HG03575 (cell line): ENCODE data around the gene AHCYL2.
"Not testable (repeated sequence)": the region's sequence is repeated elsewhere in the genome, so short reads cannot be mapped to it uniquely, and the experiment has no call there.

ENCODE experiments used
- ATAC-seq: cut with Tn5 transposase; IDR thresholded peaks from one replicate; pipeline ENCODE4 v1.9.1; 2021; ENCODE audit not compliant: unreplicated experiment, insufficient number of reproducible peaks, low FRiP score; ENCODE audit errors: extremely low read depth

Gene AHCYL2

DNA sequence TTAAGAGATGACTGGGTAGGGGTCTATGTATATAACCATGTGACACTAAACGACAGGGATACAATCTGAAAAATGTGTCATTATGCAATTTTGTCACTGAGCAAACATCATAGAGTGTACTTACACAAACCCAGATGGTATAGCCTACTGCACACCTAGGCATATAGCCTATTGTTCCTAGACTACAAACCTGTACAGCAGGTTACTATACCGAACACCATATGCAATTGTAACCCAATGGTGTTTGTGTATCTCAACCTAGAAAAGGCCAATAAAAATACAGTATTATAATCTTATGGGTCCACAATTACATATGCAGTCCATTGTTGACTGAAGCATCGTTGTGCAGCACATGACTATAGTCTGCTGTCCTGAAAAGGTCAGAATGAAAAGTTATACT lies 232.3 kb downstream of the AHCYL2 start:
- no peak for ATAC-seq

DNA sequence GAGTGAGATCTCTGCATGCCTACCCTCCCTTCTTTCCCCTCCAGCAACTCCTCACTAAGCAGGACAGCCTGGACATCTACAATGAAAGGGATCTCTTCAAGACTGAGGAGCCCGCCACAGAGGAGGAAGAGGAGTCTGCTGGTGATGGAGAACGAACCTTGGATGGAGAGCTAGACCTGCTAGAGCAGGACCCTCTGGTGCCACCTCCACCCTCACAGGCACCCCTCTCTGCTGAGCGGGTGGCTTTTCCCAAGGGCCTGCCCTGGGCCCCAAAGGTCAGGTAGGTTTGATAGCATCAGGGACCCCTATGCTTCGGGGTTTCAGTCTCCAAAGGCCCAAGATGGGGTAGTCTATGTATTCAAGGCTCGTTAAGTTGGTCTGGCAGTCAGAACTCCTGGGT lies 233.3 kb downstream of the AHCYL2 start:
- ATAC-seq, result no peak

DNA sequence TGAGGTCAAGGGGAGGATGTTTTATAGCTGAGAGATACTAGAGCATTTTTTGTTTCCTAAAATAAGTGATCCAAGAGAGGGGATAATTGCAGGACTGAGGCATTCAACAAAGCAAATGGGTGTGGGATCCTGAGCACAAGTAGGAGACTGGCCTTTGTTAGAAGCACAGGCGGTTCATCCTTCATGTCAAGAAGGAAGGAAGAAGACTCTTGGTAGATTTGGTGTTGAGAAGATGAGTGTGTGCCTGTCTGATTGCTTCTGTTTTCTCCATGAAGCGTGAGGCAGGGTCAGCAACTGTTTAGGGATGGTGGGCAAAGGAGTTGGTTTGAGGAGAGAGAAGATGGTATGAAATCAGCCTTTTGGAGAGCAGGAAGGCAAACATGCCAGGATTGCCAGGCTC lies 237.0 kb downstream of the AHCYL2 start:
- no peak for ATAC-seq

DNA sequence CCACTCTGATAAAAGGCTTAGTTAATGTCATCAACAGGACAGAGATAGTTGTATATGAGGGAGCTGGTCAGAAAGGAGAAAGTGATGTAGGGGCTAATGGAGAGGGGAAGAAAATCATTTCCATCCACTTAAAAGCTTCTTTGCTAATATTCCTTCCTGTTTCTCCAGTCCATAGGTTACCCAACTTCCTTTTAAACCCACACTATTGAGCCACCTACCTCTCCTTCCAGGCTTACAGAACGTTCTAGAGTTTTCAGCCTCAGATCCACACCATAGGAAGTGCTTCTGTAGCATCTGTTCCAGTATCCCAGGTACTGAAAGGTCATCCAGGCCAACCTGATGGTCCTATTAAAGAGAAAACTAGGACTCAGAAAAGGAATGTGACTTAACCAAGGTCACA lies 237.6 kb downstream of the AHCYL2 start:
- no peak for ATAC-seq

DNA sequence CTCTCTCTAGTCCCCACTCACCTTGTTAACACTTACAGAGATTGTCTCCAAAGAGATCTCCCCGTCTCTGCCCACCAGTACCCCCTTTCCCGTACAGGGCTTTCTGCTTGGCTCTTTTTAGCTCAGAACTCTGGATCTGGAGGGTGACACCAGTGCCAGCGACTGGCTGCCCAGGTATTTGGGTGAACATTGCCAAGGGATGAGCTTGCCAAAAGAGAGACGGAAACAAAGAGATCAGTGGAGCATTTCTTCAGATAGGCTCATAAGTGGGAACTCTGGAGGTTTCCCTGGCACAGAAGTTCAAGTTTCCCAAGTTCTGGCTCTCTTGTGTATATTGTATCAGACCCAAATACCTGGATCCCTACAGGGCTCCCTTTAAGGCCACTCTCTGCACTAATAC lies 239.4 kb downstream of the AHCYL2 start:
- no peak for ATAC-seq

DNA sequence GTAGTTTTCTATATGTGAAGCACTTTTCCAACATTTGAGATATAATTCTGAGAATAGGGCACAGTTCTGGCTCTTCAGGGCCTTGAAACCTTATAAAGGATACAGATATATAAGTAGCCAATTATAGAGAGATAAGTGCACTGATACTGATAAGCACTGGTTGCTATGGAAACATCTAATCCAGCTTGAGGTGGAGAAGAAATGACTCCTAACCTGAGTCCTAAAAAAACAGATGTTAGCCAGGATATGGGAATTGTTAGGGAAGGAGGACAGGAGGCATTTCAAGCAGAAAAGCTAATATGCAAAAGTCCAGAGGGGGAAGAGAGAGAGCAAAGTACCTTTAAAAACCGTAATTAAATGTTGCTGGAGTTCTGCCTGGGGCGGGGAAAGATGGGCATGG lies 240.2 kb downstream of the AHCYL2 start:
- no peak for ATAC-seq

DNA sequence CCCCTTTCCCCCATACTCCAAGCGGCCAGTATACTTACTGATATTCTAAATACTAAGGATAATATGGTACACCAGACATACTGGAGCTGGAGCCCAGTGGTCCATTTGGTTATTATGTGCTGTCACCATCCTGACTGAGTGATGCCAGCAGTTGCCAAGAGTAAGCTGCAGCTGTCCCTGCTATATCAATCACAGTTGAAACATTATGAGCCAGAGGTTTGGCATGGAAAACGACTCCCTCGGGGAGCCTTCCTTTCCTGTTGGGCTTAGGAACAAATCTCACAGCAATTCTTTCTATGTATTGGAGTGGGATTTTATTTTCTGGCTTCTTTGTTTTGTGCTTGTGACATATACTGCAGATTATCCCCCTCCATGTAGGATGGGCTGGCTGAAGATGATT lies 242.0 kb downstream of the AHCYL2 start:
- no peak for ATAC-seq

DNA sequence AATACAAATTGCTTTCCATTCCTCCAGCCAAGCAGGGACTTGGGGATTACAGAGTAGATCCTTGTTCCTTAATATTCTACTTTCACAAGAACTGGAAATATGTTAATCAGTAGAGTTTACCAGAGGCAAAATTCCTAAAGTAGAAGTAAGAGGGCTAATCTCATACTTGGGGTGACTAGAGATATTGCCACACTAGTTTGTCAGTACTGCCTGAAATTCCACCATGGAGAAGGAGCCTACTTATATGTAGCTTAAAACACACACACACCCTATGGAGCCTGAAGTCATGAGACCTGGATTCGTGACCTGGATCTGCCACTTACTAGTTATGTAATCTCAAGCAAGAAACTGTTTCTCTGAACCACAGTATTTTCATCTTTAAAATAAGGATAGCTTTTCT lies 243.3 kb downstream of the AHCYL2 start:
- ATAC-seq, result no peak

DNA sequence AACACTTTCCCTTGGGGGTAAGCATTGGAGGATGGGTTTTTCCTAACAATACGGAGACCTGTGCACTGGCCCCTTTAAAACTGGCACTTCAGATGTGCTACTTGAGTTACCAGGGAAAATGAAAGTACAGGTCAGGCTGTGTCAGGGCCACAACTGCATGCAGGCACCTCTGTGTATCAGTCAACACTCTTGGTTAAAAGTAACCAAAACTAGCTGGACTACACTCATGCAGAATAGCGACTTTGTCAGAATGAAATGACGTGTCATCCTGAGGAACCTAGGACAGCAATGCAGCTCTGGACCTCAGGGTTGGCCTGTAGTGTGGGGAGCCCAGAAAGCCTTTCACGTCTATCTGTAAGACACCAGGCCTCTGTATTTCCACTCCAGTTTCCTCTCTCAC lies 243.7 kb downstream of the AHCYL2 start:
- ATAC-seq, result no peak

DNA sequence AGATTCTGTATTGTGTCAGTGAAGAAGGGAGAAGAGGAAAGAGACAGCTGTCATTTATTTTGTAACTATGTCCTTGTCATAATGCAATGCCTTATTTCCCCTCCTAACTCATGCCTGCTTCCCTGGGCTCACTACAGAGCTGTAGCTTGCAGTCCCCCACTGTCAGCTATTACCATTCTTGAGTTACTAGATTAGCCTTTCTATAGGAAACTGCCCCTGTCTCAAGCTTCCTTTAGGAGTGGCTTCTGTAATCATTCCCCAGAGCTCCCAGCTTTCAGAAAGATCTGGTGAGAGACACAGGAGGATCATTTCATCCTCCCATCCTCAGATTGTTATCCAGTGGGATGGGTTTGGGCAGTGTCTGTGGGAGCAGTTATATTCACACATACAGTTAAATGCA lies 245.1 kb downstream of the AHCYL2 start:
- no peak for ATAC-seq

DNA sequence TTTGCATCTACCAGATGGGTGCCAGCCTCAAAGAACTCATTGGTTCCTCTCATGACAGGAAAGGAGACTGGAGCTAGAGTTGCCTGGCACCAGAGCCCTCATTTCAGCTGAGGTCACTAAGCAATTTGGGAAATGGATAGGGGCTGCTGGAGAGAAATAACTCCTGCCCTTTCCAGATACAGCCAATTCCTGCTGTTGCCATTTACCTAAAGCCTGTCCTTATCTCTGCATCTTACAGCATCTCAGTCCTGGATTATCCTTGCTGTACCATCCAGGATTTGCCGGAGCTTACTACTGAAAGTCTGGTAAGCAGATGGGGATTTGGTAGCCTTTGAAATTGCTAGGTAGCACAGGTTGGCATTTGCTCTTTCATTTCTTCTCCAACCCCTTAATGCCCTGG lies 245.6 kb downstream of the AHCYL2 start:
- ATAC-seq, result no peak

DNA sequence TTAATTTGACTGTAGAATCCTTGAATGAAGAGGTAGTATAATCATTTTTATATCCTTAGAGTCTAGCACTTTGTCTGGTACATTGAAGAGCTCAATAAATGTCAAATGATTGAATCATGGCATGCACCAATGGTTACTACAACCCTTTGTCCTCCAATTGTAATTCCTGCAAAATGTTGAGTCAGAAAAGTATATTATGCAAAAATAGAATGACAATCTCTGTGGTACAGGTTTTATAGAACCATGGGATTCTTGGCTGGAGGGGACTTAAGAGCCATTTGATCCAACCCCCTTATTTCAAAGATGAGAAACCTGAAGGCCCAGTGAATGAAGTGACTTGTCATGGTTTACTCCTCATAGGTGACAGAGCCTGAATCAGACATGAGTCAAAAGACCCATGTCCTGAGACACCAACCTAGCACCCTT lies 246.6 kb downstream of the AHCYL2 start:
- no peak for ATAC-seq

DNA sequence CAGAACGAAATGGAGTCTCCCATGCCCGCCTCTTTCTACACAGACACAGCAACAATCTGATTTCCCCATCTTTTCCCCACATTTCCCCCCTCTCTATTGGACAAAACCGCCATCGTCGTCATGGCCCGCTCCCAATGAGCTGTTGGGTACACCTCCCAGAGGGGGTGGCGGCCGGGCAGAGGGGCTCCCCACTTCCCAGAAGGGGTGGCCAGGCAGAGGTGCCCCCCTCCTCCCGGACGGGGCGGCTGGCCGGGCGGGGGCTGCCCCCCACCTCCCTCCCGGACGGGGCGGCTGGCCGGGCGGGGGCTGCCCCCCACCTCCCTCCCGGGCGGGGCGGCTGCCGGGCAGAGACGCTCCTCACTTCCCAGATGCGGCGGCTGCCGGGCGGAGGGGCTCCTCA lies 251.1 kb downstream of the AHCYL2 start:
- not testable (repeated sequence) for ATAC-seq

DNA sequence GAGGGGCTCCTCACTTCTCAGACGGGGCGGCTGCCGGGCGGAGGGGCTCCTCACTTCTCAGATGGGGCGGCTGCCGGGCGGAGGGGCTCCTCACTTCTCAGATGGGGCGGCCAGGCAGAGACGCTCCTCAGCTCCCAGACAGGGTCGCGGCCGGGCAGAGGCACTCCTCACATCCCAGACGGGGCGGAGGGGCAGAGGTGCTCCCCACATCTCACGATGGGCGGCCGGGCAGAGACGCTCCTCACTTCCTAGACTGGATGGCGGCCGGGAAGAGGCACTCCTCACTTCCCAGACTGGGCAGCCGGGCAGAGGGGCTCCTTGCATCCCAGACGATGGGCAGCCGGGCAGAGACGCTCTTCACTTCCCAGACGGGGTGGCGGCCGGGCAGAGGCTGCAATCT lies 251.6 kb downstream of the AHCYL2 start:
- not testable (repeated sequence) for ATAC-seq
